Activated CD4-positive, alpha-beta T cell treated with anti-CD3 and anti-CD28 coated beads, Interleukin-2, amount 50 U/mL, for 4 hours (primary cell): Measurements from ENCODE around the gene LRP1-AS.
A peak's percentile ranks its signal among the peaks of the same experiment; 100 is the strongest.

Experiments used
- DNase-seq, 2 experiments: peaks; one replicate each; pipeline ENCODE4 v3.0.0-alpha.2; 2020

Gene LRP1-AS

GRCh38 chr12:57116580-57117281 is 30.7 kb downstream of the LRP1-AS start:
- no peak for DNase-seq

GRCh38 chr12:57112492-57113294 is 34.7 kb downstream of the LRP1-AS start:
- DNase-seq, result no peak

GRCh38 chr12:57111031-57111734 is 36.2 kb downstream of the LRP1-AS start, which contains the start of gene STAT6:
STAT6 (minus strand) TSS chr12:57111362; CDS start chr12:57108278, 3,084 bp downstream.
- peak; percentile 79 to 82 for DNase-seq

- peak; percentile 74 to 78 for DNase-seq
These were observed 37.1 kb downstream of the LRP1-AS start for GRCh38 chr12:57110104-57111030.

GRCh38 chr12:57109207-57110103 is 38.0 kb downstream of the LRP1-AS start:
- no peak for DNase-seq

- DNase-seq, result no peak
These were observed 39.8 kb downstream of the LRP1-AS start for GRCh38 chr12:57107456-57108155.

- DNase-seq, result no peak
These were observed 41.3 kb downstream of the LRP1-AS start for GRCh38 chr12:57106021-57106708.

GRCh38 chr12:57105011-57105753 is 42.2 kb downstream of the LRP1-AS start:
- no peak for DNase-seq

- no peak for DNase-seq
These were observed 43.0 kb downstream of the LRP1-AS start for GRCh38 chr12:57104292-57104910.

GRCh38 chr12:57103856-57104255 is 43.6 kb downstream of the LRP1-AS start:
- DNase-seq, result no peak

- DNase-seq, result no peak
These were observed 45.3 kb downstream of the LRP1-AS start for GRCh38 chr12:57101892-57102695.

- DNase-seq, result no peak
These were observed 47.7 kb downstream of the LRP1-AS start for GRCh38 chr12:57099766-57100165.

- no peak for DNase-seq
These were observed 48.2 kb downstream of the LRP1-AS start for GRCh38 chr12:57099047-57099714.

- no peak for DNase-seq
These were observed 48.9 kb downstream of the LRP1-AS start for GRCh38 chr12:57098546-57098945.

GRCh38 chr12:57097554-57097835 is 49.9 kb downstream of the LRP1-AS start:
- DNase-seq, result no peak

- DNase-seq, result no peak
These were observed 50.5 kb downstream of the LRP1-AS start for GRCh38 chr12:57096748-57097553.
